Lower lobe of right lung (tissue), 2 donors: ENCODE data around the gene IGLL5. TPM values are rescaled to one million over a fixed set of nuclear protein-coding genes. Genes with fewer than 3 reads are reported as not detected.
A peak's percentile ranks its signal among the peaks of the same experiment; 100 is the strongest.
"Not testable (repeated sequence)": the region's sequence is repeated elsewhere in the genome, so short reads cannot be mapped to it uniquely, and the experiment has no call there.

ENCODE experiments used
- ATAC-seq, 2 donors: fragments of 200-7000 bp; cut with Tn5 transposase; one replicate each; pipeline ENCODE4 v1.9.1; 2020 to 2022; ENCODE audit warnings: mild to moderate bottlenecking in 2 of 2, moderate library complexity in 2 of 2
- DNase-seq: peaks from one replicate; pipeline ENCODE4 v3.0.0-alpha.2; 2020
- H3K27ac ChIP-seq: fragments of 200-600 bp; one replicate; pipeline ENCODE4 v1.8.0; 2022
- H3K27me3 ChIP-seq: fragments of 200-600 bp; one replicate; pipeline ENCODE4 v1.8.0; 2022; ENCODE audit warnings: low read depth
- H3K36me3 ChIP-seq: fragments of 200-600 bp; one replicate; pipeline ENCODE4 v1.8.0; 2022; ENCODE audit warnings: mild to moderate bottlenecking
- H3K4me1 ChIP-seq: fragments of 200-600 bp; one replicate; pipeline ENCODE4 v1.8.0; 2022
- H3K4me3 ChIP-seq: fragments of 200-600 bp; one replicate; pipeline ENCODE4 v1.8.0; 2022; ENCODE audit warnings: mild to moderate bottlenecking
- H3K9me3 ChIP-seq: fragments of 200-600 bp; one replicate; pipeline ENCODE4 v1.8.0; 2022
- CTCF ChIP-seq: fragments of 200-600 bp; IDR thresholded peaks from one replicate; pipeline ENCODE4 v1.8.0; 2022; ENCODE audit warnings: antibody characterized with exemption, mild to moderate bottlenecking
- intact Hi-C: fragments of 100-400 bp; cut with DNase I; formaldehyde crosslinking; loops from one replicate; pipeline ENCODE4 v1.11.0; 2022
- total RNA-seq: library from RNA; stranded (reverse); fragmentation: NEBNext Ultra II Directional; extraction: Animal tissue kit (Norgen Biotek cat#: 25700); gene quantifications from one replicate; pipeline ENCODE4 v1.2.1, GENCODE V29; 2021
- donor health status: DM: no; HTN: yes; CAD: no; lungs with severe emphysema.

IGLL5 gene
- total RNA-seq, 1 donor from 2014 or later = 11.1 TPM

GRCh38 chr22:22903355-22903777 lies 15.8 kb downstream of the IGLL5 start:
- no peaks in the 10 kb centered on the region for H3K9me3 ChIP-seq
- H3K27ac ChIP-seq = no peak overlapping the region
- H3K27me3 ChIP-seq = no peaks in the 10 kb centered on the region
- TF ChIP-seq CTCF = no peak
- H3K36me3 ChIP-seq = no peaks in the 10 kb centered on the region
- DNase-seq (no peak), ATAC-seq (no peak)
- no peak overlapping the region for H3K4me3 ChIP-seq
- intact Hi-C loops = no loop called here
- no peaks in the 10 kb centered on the region for H3K4me1 ChIP-seq

GRCh38 chr22:22903781-22904192 lies 16.2 kb downstream of the IGLL5 start:
- intact Hi-C loops, H3K4me1 ChIP-seq, H3K27me3 ChIP-seq, ATAC-seq, H3K4me3 ChIP-seq, H3K27ac ChIP-seq, H3K36me3 ChIP-seq, H3K9me3 ChIP-seq: not testable (repeated sequence)
- DNase-seq = peak; percentile 22

- H3K27me3 ChIP-seq, H3K4me3 ChIP-seq, H3K4me1 ChIP-seq, intact Hi-C loops, ATAC-seq, H3K36me3 ChIP-seq, H3K27ac ChIP-seq, H3K9me3 ChIP-seq: not testable (repeated sequence)
- DNase-seq = peak; percentile 29
These were observed 17.1 kb downstream of the IGLL5 start for GRCh38 chr22:22904736-22905135.

GRCh38 chr22:22906391-22906790 lies 18.8 kb downstream of the IGLL5 start:
- ATAC-seq, H3K4me3 ChIP-seq, H3K36me3 ChIP-seq, H3K4me1 ChIP-seq, H3K27me3 ChIP-seq, H3K27ac ChIP-seq, H3K9me3 ChIP-seq, intact Hi-C loops, DNase-seq: not testable (repeated sequence)

- H3K4me3 ChIP-seq = no peak overlapping the region
- intact Hi-C loops = no loop called here
- ATAC-seq (no peak), DNase-seq (no peak)
- H3K27ac ChIP-seq = no peak overlapping the region
- H3K4me1 ChIP-seq = no peaks in the 10 kb centered on the region
- no peak for TF ChIP-seq CTCF
- H3K9me3 ChIP-seq = no peaks in the 10 kb centered on the region
- peaks cover 9% of the 10 kb centered on the region for H3K27me3 ChIP-seq
- no peaks in the 10 kb centered on the region for H3K36me3 ChIP-seq
These were observed 19.4 kb downstream of the IGLL5 start for GRCh38 chr22:22906907-22907550.

- peaks cover 9% of the 10 kb centered on the region for H3K27me3 ChIP-seq
- no peak overlapping the region for H3K27ac ChIP-seq
- H3K9me3 ChIP-seq = no peaks in the 10 kb centered on the region
- H3K4me3 ChIP-seq = no peak overlapping the region
- ATAC-seq (no peak), DNase-seq (peak; percentile 26)
- TF ChIP-seq CTCF = no peak
- no peaks in the 10 kb centered on the region for H3K4me1 ChIP-seq
- no peaks in the 10 kb centered on the region for H3K36me3 ChIP-seq
- intact Hi-C loops = no loop called here
These were observed 20.2 kb downstream of the IGLL5 start for GRCh38 chr22:22907551-22908494.

GRCh38 chr22:22908495-22908861 lies 20.9 kb downstream of the IGLL5 start:
- Histone ChIP-seq H3K27me3 (peaks cover 9% of the 10 kb centered on the region), H3K4me1 (no peaks in the 10 kb centered on the region), H3K4me3 (no peak overlapping the region), H3K9me3 (no peaks in the 10 kb centered on the region), H3K27ac (no peak overlapping the region), H3K36me3 (no peaks in the 10 kb centered on the region)
- no peak for TF ChIP-seq CTCF
- ATAC-seq (no peak), DNase-seq (no peak)
- intact Hi-C loops = no loop called here
